ENCODE measurements around the gene RPS6KL1.

The RPS6KL1 gene

DNA sequence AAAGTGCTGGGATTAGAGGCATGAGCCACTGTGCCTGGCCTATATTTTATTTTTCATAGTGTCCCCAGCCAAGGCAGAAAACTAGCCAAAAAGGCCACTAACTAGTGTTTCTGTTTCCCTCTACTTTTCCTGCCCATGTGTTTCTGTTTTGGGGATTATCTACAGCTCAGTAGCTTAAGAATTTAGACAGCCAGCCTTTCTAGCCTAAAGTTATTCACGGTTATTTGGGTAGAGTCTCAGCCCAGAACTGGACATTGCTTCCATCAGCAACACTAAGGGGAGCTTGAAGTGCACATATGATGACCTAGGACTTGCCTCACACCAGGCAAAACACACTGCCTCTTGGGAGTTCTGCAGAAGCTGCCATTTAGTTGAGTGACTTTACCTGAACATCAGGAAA, 65.0 kb downstream of the RPS6KL1 start:
- no peak for DNase-seq (ENCODE audit: low read depth)
- no peak overlapping the region for H3K4me3 ChIP-seq (ENCODE audit: low read depth, low read length)
- TF ChIP-seq CTCF (IDR thresholded peaks at IDR 0.05; ENCODE audit: low read depth, low read length, missing control alignments), result no peak

GRCh38 chr14:74856366-74856765, 66.7 kb downstream of the RPS6KL1 start:
- no peak for TF ChIP-seq CTCF (IDR thresholded peaks at IDR 0.05; ENCODE audit: low read depth, low read length, missing control alignments)
- no peak overlapping the region for H3K4me3 ChIP-seq (ENCODE audit: low read depth, low read length)
- no peak for DNase-seq (ENCODE audit: low read depth)

DNA sequence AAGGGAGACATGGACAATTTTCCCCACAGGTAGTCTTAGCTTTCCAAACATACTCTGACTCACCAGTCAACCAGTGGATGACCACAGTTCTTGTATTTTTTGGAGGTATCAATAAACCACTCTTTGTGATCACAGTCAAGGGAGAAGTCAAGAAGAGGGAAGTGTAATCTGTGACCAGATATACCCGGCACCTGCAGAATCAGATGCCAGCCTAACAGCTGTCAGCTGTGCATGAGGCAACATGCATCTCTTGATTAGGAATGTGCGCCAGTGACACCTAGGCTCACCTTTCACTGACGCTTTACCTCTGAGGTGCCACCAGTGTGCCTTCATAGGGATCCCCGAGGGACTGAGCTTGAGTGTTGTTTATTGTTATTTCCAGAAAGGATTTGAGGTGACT, 67.1 kb downstream of the RPS6KL1 start:
- no peak for TF ChIP-seq CTCF (IDR thresholded peaks at IDR 0.05; ENCODE audit: low read depth, low read length, missing control alignments)
- no peak for DNase-seq (ENCODE audit: low read depth)

DNA sequence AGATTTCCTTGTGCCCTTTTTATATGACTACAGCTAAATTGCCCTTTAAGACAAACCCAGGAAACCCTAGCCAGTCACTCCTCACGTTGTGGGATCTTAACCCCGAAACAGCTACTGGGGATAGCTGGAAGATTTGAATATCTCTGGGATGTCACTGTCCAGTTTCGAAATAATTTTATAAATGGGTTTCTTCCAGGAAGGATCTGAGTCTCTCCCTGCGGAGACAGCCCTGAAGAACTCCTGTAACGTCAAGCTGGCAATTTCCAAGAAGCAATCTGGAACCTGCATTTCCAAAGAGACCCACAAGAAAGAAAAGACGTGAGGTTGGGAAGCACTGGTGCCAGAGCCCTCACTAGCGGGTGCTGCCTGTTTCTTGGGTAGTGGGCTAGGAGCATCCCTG, 68.0 kb downstream of the RPS6KL1 start:
- no peak for TF ChIP-seq CTCF (IDR thresholded peaks at IDR 0.05; ENCODE audit: low read depth, low read length, missing control alignments)
- no peak for DNase-seq (ENCODE audit: low read depth)
- no peak overlapping the region for H3K4me3 ChIP-seq (ENCODE audit: low read depth, low read length)

More for the DNA sequence above, 67.1 kb downstream of the RPS6KL1 start:
- no peak overlapping the region for H3K4me3 ChIP-seq (ENCODE audit: low read depth, low read length)

All from GM12864 (cell line).